GM19397 (cell line): ENCODE measurements around the gene CDC45.
"Not testable (repeated sequence)": the region's sequence is repeated elsewhere in the genome, so short reads cannot be mapped to it uniquely, and the experiment has no call there.

Experiments used
- ATAC-seq: cut with Tn5 transposase; IDR thresholded peaks from one replicate; pipeline ENCODE4 v1.9.1; 2021; ENCODE audit warnings: mild to moderate bottlenecking, moderate library complexity; ENCODE audit not compliant: unreplicated experiment

Gene CDC45, protein sequence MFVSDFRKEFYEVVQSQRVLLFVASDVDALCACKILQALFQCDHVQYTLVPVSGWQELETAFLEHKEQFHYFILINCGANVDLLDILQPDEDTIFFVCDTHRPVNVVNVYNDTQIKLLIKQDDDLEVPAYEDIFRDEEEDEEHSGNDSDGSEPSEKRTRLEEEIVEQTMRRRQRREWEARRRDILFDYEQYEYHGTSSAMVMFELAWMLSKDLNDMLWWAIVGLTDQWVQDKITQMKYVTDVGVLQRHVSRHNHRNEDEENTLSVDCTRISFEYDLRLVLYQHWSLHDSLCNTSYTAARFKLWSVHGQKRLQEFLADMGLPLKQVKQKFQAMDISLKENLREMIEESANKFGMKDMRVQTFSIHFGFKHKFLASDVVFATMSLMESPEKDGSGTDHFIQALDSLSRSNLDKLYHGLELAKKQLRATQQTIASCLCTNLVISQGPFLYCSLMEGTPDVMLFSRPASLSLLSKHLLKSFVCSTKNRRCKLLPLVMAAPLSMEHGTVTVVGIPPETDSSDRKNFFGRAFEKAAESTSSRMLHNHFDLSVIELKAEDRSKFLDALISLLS

DNA sequence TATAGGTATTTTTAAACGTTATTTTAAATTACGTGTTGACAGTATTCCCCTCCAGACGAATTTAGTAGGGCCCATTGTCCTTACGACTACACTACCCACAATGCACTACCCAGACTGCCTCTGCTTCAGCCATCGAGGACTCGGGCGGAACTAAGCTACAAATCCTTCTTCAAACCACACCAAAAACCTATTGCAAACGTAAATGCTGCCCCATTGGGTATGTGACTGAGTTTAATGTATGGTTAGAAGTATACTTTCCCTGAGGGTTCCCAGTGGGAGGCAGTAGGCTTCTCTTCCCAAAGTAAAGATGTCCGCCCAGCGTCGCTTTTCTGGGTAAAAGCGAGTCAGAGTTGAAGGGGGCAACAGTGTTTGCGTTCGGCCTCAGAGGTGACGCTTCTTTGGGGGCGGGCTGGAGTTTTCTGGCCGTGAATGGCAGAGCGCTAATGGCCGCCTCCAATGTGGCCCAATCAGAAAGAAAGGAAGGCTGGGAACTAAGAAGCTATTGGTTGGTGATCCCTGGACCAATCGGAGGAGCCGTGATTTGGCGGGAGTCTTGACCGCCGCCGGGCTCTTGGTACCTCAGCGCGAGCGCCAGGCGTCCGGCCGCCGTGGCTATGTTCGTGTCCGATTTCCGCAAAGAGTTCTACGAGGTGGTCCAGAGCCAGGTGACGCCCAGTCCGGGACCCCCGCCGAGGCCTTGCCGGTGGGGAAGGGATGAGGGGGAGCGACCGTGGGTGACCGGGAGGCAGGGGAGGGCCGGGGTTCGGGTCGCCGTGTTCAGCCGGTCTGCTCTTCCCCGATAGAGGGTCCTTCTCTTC is at the start of gene CDC45:
CDC45 (plus strand) TSS at position 566 of the 818 bp plus-strand sequence; CDS start at position 615, 49 bp downstream.
- ATAC-seq, result peak; percentile 80

DNA sequence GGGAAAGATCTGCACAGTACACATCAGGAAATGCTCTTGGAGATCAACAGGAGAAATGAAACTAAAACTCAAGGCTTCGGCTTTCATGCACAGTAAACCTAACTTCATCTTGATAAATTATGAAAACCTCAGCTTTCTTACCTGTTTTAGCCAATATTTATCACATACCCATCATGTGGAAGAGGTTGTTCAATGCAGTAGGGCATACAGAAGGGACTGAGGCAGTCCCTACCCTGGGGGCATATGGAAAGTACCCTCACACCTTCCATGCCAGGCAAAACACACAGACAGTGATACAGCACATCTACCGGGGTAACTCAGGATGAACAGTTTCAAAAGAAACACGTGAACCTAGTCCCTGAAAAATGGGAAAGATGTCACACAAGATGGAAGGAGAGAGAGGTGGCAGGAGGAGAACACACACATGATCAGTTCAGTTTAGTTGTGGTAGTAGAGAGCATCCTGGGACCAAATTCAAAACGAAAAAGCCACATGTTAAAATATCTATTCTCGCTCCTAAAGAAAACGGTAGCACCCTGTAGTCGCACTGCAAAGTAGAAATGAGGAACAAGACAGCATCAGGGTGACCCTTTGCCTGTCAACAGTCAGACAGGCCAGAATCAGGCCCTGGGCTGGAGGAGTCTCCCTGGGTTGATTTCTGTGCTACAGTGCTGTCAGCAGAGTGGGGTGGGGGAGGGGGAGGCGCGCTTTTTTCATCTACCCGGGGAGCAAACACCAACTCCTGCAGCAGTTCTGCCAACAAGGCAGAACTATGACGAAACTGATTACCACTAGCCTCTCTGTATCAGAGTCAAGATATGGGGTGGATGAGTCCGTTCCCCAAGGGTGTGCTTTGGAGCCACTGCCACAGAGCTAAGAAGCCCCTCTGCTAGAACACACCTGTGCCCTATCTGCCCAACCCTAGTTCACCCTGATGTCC is 49.5 kb upstream of the CDC45 start:
- no peak for ATAC-seq

DNA sequence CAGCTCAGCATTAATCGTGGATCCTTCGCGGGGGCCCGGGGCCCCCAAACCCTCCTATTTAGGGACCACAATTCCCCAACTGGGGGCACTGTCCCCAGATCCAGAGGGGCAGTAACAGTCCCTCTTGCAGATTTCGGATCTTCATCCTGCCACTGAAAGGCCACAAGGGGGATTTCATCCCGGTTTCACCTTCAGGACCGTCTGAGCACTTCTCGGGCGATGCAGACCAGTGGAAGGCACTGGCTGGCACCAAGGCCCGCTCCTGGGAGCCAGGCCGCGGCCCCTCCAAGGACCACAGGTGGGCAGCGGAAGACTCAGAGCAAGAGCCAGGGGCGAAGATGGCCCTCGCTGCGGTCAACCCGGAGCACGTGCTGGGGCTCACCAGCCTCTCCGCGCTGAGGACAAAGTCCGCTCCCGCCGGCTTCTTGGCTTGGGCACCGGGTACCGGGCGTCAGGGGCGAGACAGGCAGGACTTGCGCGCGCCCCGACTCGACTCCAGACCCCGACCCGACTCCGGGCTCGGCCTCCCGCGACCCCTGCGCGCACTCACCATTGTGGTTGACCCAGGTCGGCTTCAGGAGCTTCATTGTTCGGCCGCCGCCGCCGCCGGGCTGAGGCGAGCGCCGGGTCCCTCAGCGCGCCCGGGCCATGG is 48.7 kb upstream of the CDC45 start:
- peak; percentile 4 for ATAC-seq

DNA sequence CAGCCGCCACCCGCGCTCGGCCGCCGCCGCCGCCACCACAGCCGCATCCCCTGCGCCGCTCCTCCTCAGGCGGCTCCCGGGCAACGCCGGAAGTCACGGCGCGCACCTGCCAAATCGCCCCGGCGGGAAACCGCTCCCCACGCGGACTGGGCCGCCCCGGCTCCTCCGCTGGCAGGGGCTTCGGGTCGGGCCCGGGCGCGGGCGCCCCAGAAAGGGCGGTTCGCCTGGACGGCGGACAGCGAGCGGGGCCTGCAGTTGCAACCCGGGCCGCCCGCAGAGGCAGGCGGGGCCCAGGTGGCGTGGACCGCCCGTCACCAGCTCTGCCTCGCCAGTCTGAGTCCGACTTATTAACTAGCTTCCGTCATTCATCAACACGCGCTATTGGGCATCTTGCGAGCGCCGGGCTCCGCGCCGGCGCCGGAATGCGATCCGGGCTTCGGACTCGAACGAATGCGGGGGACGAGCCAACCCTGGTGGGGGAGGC is 48.0 kb upstream of the CDC45 start, which contains the start of gene HIRA:
HIRA (minus strand) TSS at position 85 of the 484 bp plus-strand sequence. CDS start 257 bp downstream, outside the sequence.
- ATAC-seq, result peak; percentile 53

DNA sequence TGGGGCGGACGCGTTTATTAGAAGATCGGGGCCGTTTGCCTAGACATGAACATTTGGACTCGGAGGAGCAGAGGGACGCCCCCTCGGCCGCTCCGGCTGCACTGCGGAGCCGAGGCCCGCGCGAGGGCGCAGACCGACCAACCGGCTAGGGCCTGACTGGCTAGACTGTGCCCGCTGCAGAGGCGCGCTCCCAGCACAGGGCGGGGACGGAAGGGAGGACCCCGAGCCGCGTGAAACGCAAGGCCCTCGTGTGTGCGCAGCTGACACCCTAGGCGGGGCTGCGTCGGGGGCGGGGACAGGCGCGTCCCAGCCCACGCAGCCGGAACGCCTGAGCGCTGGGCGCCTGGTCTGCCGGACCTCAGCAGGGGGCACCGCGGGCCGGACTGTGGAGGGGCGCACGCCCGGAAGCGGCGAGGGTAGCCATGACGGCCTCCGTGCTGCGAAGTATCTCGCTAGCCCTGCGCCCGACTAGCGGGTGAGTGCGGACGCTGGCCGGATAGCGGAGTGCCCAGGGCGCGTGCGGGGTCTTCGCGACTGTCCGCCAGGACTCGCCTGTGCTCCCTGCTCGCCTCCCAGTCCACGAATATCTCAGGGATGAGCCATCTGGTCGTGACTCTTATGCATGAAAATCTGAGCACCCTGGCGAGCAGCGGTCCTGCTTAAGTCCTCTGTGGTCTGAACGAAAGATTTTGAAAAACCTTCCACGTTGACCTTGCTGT is 47.4 kb upstream of the CDC45 start, which contains the start of gene MRPL40:
MRPL40 (plus strand) TSS at position 413 of the 719 bp plus-strand sequence; CDS start at position 423, 10 bp downstream.
- peak; percentile 76 for ATAC-seq

DNA sequence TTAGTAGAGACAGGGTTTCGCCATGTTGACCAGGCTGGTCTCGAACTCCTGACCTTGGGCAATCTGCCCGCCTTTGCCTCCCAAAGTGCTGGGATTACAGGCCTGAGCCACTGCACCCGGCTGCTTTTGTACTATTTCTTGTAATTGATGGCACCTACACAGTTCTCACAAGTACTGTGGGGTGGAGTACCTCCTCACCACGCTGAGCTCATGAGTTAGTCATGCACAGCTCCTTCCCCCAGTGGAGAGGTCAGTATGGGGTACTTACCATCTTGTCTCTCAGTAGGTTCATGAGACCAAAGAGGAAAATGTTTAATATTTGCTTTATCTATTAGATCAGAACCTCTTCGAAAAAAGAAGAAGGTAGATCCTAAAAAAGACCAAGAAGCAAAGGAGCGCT is 45.3 kb upstream of the CDC45 start:
- ATAC-seq, result no peak

DNA sequence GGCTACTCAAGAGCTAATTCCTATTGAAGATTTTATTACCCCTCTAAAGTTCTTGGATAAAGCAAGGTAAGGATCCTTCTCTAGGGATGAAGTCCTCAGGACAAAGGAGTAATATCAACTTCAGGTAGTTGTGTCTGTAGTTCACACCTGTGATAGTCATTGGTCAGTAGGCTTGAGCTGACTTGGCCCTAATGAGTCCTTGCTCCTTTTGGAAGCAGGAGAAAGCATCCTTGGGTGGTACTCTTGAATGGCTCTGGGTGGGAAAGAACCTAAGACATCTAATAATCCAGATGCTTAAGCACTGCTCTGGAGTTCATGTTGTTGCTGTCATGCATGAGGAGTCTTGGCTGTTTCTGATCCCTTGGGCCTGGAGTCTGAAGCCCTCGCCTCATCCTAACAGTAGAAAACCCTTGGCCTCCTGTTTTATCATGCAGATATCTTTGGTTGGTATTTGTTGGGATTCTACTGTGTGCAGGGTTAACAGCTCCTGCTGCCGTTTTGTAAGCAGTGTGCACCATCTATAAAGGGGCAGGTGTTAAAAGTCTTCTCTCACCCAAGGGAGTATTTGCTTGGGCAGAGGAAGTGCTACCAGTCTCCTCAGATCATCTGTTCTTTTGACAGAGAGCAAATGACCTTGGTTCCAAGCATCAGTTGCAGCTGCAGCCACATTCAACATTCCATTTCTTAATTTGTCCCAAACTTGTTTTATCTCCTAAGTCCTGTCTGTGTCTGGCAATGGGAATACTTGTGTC is 44.7 kb upstream of the CDC45 start:
- ATAC-seq, result no peak

DNA sequence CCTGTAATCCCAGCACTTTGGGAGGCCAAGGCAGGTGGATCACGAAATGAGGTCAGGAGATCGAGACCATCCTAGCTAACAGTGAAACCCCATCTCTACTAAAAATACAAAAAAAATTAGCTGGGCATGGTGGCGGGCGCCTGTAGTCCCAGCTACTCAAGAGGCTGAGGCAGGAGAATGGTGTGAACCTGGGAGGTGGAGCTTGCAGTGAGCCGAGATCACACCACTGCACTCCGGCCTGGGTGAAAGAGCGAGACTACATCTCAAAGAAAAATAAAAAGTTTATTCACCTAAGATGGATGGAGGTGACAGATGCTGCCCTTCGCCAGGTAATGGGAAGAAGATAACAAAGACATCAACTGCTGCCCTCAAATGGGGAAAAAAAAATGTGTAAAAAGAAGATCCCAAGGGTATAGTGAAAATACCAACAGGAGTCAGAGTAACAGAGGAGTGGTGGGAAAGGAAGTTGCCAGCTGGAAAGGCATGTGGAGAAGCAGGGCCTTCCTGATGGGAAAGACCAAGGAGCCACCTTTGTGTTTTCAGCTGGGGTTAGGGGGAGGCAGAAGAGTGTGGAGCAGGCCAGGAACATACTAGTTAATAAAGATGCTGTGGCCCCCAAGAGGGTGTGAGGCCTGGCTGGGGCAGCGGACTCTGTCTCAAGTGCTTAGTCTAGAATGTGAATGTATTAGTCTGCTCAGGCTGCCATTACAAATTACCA is 43.1 kb upstream of the CDC45 start:
- ATAC-seq, result not testable (repeated sequence)

DNA sequence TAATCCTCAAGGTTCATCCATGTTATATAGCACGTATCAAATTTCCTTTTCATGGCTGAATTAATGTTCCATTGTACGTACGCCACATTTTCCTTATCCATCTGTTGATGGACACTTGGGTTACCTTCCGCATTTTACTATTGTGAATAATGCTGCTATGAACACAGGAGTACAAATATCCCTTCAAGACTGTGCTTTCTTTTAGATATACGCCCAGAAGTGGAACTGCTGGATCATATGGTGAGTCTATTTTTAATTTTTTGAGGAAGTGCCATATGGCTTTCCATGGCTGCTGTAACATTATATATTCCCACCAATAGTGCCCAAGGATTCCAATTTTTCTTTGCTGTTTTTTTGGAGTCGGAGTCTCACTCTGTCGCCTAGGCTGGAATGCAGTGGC is 41.4 kb upstream of the CDC45 start:
- ATAC-seq, result no peak

DNA sequence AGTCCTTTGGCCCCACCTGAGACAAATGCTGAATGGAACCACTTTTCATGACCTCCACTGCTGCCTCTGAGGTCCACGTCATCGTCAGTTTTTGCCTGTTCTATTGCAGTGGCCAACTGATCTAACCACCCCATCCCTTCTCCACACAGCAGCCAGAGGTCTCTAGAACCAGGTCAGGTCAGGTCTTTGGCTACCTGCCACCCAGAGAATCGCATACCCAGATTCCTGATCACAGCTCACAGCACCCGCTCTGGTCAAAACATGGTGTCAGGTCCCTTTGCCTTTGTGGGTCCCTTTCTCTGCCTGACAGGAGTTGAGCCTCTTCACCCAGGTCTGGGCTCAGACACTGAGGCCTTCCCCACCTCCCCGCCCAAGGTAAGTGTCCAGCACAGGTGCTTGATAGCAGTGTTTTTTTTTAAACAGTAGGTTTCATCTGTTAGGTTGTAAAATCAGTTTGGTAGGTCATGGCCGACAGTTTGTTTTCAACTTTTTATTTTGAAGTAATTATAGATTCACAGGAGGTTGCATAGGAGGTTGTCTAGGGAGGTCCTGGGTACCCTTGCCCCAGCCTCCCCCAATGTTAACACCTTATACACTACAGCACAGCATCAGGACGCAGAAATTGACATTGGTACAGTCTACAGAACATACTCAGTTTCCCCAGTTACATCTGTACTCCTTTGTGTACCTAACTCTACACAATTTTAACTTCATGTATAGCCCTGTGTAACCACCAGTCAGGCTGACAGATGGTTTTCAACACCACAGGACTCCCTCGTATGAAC is 39.1 kb upstream of the CDC45 start:
- no peak for ATAC-seq

DNA sequence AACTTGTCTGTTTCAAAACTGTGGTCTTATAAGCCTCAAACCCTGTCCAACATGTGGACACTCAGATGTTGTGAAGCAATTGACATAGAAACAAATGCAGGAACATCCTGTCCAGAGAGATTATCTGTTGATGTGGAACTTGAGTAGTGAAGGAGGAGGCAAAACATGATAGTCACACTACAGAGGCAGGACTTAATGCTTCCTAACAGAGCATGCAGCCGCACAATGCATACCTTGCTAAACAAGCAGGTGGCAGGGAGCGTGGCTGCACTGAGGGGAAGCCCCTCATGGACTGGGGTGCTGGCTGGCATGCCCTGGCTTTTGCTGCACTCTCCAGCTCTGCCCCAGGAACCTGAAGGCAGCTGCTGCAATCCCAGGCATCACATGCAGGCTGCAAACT is 37.6 kb upstream of the CDC45 start:
- ATAC-seq, result no peak

DNA sequence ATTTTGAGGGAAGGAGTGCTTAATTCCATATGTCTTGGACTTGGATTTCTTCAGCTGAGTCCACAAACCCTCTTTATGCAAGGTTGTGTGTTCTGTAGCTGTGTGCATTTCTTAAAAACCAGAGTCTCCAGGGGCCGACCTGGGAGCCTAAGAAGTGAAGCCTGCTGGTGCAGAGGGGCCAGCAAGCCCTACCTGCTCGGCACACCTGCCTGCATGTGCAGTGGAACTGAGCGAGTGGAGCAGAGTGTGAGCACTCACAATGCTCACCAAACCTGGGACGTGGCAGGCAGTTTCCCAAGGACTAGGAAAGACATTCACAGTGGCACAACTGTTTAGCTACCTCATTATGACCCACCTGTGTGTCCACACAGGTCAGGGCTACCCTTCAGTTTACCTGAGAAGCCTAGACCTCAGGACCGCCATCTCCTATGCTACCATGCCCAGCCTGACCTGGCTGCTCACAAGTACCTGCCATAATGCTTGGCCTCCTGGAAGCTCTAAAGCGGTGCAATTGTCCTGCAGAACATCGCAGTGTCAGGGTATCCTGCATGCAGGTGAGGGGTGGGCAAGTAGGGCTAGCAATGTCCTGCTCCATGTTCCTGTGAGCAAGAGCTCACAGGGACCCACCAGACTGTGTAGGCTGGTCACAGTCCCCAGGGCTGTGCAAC is 36.0 kb upstream of the CDC45 start:
- ATAC-seq, result no peak

DNA sequence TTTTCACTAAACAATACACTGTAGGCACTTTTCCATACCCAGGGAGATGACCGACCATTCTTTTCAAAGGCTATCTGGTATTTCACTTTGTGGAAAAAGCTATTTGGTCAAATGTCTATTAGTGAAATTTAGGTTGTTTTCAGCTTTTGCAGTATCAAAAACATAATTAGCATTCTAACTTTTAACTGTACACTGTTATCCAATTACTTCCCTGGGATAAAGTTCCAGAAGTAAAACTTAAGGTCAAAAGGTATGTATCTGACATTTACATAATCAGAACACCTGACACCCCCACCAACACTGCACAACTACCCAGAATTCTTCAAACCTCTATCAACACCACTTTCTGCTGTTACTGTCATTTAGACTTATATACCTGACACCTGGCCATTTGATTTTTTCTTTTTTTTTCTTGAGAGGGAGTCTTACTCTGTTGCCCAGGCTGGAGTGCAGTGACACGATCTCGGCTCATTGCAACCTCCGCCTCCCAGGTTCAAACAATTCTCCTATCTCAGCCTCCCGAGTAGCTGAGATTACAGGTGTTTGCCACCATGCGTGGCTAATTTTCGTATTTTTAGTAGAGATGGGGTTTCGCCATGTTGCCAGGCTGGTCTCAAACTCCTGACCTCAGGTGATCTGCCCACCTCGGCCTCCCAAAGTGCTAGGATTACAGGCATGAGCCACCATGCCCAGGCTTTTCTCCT is 34.3 kb upstream of the CDC45 start:
- not testable (repeated sequence) for ATAC-seq

DNA sequence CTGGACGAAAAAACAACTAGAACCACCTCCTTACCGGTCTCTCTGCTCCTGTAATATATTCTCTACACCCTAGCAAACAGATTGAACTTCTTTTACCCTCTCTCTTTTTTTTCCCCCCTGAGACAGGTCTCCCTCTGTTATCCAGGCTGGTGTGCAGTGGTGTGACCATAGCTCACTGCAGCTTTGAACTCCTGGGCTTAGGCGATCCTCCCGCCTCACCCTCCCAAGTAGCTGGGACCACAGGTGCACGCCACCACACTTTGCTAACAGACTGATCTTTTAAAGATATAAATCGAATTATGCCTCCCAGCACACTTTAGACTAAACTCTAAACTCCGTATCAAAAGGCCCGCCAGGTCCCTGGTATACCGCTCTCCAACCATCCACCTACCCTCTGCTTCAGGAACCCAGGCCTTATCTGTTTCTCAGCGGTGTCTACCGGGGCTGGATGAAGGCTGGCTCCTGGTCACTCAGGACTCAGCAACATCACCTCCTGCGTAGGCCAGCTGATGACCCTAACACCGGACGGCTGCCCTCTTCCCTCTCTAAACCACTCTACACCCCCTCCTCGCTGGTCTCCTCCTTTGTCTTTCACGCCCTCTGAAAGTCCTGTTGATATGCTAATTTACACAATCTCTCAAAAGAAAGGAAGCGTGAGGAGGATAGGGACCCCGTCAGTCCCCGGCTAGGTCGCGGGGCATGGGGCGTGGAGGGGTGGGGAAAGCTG is 33.0 kb upstream of the CDC45 start:
- ATAC-seq, result no peak
